SU-DHL-6 (cell line): Measurements from ENCODE around the gene SDC4.

Source experiments
- EZH2phosphoT487 ChIP-seq: fragments of 200-600 bp; sonication (generic), shearing (Covaris generic); conservative IDR thresholded peaks from 2 replicates; pipeline ENCODE4 v1.6.1; 2018; ENCODE audit warnings: mild to moderate bottlenecking, antibody characterized with exemption, low read length, moderate library complexity, mixed read lengths
- TF ChIP-seq, protein P1 (sequence below): fragments of 200-600 bp; sonication (generic); IDR thresholded peaks from one replicate; pipeline ENCODE4 v1.5.1; 2017; ENCODE audit warnings: antibody characterized with exemption, mild to moderate bottlenecking, low read length, moderate library complexity; ENCODE audit not compliant: insufficient read depth, poor library complexity, severe bottlenecking

DNA sequence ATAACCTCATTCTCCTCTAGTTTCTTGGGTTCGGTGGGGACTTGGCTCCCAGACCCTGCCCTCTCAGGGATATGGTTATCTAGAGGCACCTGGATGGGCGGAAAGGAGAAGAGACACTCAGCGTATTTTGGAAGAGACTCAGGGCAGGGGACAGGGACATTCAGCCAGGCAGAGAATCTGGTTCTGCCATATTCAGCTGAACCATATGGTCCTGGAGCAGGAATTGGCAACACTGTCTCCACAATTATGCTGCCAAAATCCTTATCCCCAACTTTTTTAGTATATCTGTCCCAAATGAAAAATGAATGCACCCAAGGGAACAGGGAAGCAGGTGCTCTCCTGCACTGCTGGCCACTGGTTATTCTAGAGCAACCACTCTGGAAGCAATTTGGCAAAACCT, 17.7 kb downstream of the SDC4 start:
- TF ChIP-seq, protein P1, sequence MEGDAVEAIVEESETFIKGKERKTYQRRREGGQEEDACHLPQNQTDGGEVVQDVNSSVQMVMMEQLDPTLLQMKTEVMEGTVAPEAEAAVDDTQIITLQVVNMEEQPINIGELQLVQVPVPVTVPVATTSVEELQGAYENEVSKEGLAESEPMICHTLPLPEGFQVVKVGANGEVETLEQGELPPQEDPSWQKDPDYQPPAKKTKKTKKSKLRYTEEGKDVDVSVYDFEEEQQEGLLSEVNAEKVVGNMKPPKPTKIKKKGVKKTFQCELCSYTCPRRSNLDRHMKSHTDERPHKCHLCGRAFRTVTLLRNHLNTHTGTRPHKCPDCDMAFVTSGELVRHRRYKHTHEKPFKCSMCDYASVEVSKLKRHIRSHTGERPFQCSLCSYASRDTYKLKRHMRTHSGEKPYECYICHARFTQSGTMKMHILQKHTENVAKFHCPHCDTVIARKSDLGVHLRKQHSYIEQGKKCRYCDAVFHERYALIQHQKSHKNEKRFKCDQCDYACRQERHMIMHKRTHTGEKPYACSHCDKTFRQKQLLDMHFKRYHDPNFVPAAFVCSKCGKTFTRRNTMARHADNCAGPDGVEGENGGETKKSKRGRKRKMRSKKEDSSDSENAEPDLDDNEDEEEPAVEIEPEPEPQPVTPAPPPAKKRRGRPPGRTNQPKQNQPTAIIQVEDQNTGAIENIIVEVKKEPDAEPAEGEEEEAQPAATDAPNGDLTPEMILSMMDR, result no peak
- TF ChIP-seq EZH2phosphoT487, result no peak
